Neuronal stem cell (in vitro differentiated cells): ENCODE measurements around the gene IRGC.
A peak's percentile ranks its signal among the peaks of the same experiment; 100 is the strongest.

Experiments used
- DNase-seq: peaks from one replicate; pipeline ENCODE4 v3.0.0-alpha.2; 2013; ENCODE audit warnings: low spot score
- H2AFZ ChIP-seq: one replicate; pipeline ENCODE4 v1.6.1; 2013; ENCODE audit warnings: mild to moderate bottlenecking, low read length, inconsistent platforms
- H2AK5ac ChIP-seq: 2 replicates; pipeline ENCODE4 v1.6.1; 2013; ENCODE audit warnings: low read depth, mild to moderate bottlenecking, inconsistent platforms, low read length, moderate library complexity, mixed read lengths
- H2BK120ac ChIP-seq: 2 replicates; pipeline ENCODE4 v1.6.1; 2013; ENCODE audit warnings: low read depth, mild to moderate bottlenecking, inconsistent platforms, low read length, moderate library complexity, mixed read lengths
- H2BK12ac ChIP-seq: one replicate; pipeline ENCODE4 v1.6.1; 2013; ENCODE audit warnings: low read length, inconsistent platforms
- H2BK15ac ChIP-seq: 2 replicates; pipeline ENCODE4 v1.6.1; 2013; ENCODE audit warnings: mild to moderate bottlenecking, low read length, inconsistent platforms, mixed read lengths
- H2BK5ac ChIP-seq: one replicate; pipeline ENCODE4 v1.6.1; 2013; ENCODE audit warnings: inconsistent platforms, mild to moderate bottlenecking, low read length, moderate library complexity
- H3K14ac ChIP-seq: one replicate; pipeline ENCODE4 v1.6.1; 2013; ENCODE audit warnings: low read length, inconsistent platforms
- H3K18ac ChIP-seq: 2 replicates; pipeline ENCODE4 v1.6.1; 2013; ENCODE audit warnings: low read length, inconsistent platforms
- H3K23ac ChIP-seq: 2 replicates; pipeline ENCODE4 v1.6.1; 2013; ENCODE audit warnings: low read depth, mild to moderate bottlenecking, mixed read lengths, low read length, inconsistent platforms; ENCODE audit not compliant: poor library complexity
- H3K27ac ChIP-seq: replicated peaks from 3 replicates; pipeline ENCODE4 v1.5.1; 2013; ENCODE audit warnings: low read length, inconsistent platforms
- H3K27me3 ChIP-seq, 3 experiments: 2 replicates each; pipeline ENCODE4 v1.6.1; 2013; ENCODE audit warnings: low read length in 3 of 3, mild to moderate bottlenecking in 2 of 3, inconsistent platforms in 1 of 3, low read depth in 1 of 3, mixed read lengths in 1 of 3, moderate library complexity in 1 of 3; ENCODE audit not compliant: control insufficient read depth in 3 of 3, insufficient read depth in 3 of 3
- H3K36me3 ChIP-seq, 2 donors: replicated peaks in 1 of 2; 2 replicates each; pipeline ENCODE4 v1.6.1; 2013; ENCODE audit warnings: low read length in 2 of 2; ENCODE audit not compliant: control insufficient read depth in 2 of 2, insufficient read depth in 2 of 2
- H3K4ac ChIP-seq: 2 replicates; pipeline ENCODE4 v1.6.1; 2013; ENCODE audit warnings: inconsistent platforms, mild to moderate bottlenecking, low read length, moderate library complexity
- H3K4me1 ChIP-seq, 2 donors: 1 replicate in 1 of 2; 2 replicates in 1 of 2; pipeline ENCODE4 v1.6.1; 2013; ENCODE audit warnings: low read length in 2 of 2, low read depth in 1 of 2; ENCODE audit not compliant: control insufficient read depth in 2 of 2, insufficient read depth in 1 of 2
- H3K4me2 ChIP-seq: one replicate; pipeline ENCODE4 v1.6.1; 2013; ENCODE audit warnings: mild to moderate bottlenecking, low read length, inconsistent platforms; ENCODE audit not compliant: insufficient read depth, poor library complexity, severe bottlenecking
- H3K4me3 ChIP-seq, 2 donors: 2 replicates each; pipeline ENCODE4 v1.5.1; 2013; ENCODE audit warnings: low read length in 2 of 2, mild to moderate bottlenecking in 2 of 2, inconsistent platforms in 1 of 2, moderate library complexity in 1 of 2
- H3K79me1 ChIP-seq: one replicate; pipeline ENCODE4 v1.6.1; 2013; ENCODE audit warnings: low read depth, mild to moderate bottlenecking, inconsistent platforms, low read length, moderate library complexity
- H3K9ac ChIP-seq: one replicate; pipeline ENCODE4 v1.6.1; 2013; ENCODE audit warnings: mild to moderate bottlenecking, low read depth, low read length, inconsistent platforms; ENCODE audit not compliant: poor library complexity
- H3K9me3 ChIP-seq, 2 donors: replicated peaks in 1 of 2; 2 replicates each; pipeline versions ENCODE3 to v1.6.1; 2013; ENCODE audit warnings: low read length in 2 of 2, mild to moderate bottlenecking in 2 of 2, inconsistent platforms in 1 of 2, low read depth in 1 of 2, mixed read lengths in 1 of 2, moderate library complexity in 1 of 2; ENCODE audit not compliant: control insufficient read depth in 2 of 2, insufficient read depth in 1 of 2
- H4K8ac ChIP-seq: one replicate; pipeline ENCODE4 v1.6.1; 2013; ENCODE audit warnings: low read depth, mild to moderate bottlenecking, inconsistent platforms, low read length, moderate library complexity
- H4K91ac ChIP-seq: one replicate; pipeline ENCODE4 v1.6.1; 2013; ENCODE audit warnings: low read length, low read depth, mild to moderate bottlenecking, inconsistent platforms; ENCODE audit not compliant: poor library complexity
- WGBS, 2 donors: extraction: QIAGEN DNeasy Blood & Tissue Kit; methylation state at CpG; one replicate each; pipeline ENCODE4 v1.1.7; 2013; ENCODE audit warnings: missing lambda C conversion rate in 2 of 2, mixed read lengths in 1 of 2; ENCODE audit not compliant: insufficient read length in 2 of 2, insufficient replicate concordance in 1 of 2; ENCODE audit errors: extremely low coverage in 2 of 2; 5-methylcytosine and 5-hydroxymethylcytosine counted together

IRGC gene

GRCh38 chr19:43708716-43709115 lies 7.2 kb upstream of the IRGC start:
- Histone ChIP-seq H2AFZ (no peak overlapping the region), H3K4ac (no peak overlapping the region), H3K4me3 (no peak overlapping the region), H2BK15ac (no peak overlapping the region), H3K4me2 (no peak overlapping the region), H3K27me3 (no peaks in the 10 kb centered on the region), H3K4me1 (no peaks in the 10 kb centered on the region), H2BK5ac (no peak overlapping the region), H3K79me1 (no peaks in the 10 kb centered on the region), H4K91ac (no peak overlapping the region), H3K18ac (no peak overlapping the region), H2BK12ac (no peak overlapping the region), H3K9ac (no peak overlapping the region), H3K14ac (no peak overlapping the region), H4K8ac (no peak overlapping the region), H2AK5ac (no peak overlapping the region), H2BK120ac (no peak overlapping the region), H3K9me3 (no peaks in the 10 kb centered on the region), H3K23ac (no peak overlapping the region), H3K36me3 (no peaks in the 10 kb centered on the region), H3K27ac (no peak overlapping the region)
- no CpG with 5 or more reads among the region's 2 CpGs for WGBS, 2 donors
- no peak for DNase-seq

GRCh38 chr19:43711751-43712355 lies 4.0 kb upstream of the IRGC start:
- Histone ChIP-seq H3K79me1 (no peaks in the 10 kb centered on the region), H3K4me3 (no peak overlapping the region), H3K27ac (no peak overlapping the region), H2BK120ac (no peak overlapping the region), H3K9me3 (no peaks in the 10 kb centered on the region), H2BK12ac (no peak overlapping the region), H3K4me2 (no peak overlapping the region), H3K36me3 (no peaks in the 10 kb centered on the region), H3K4me1 (peaks cover 0 to 2% of the 10 kb centered on the region in 2 donors), H3K18ac (no peak overlapping the region), H3K27me3 (no peaks in the 10 kb centered on the region), H3K9ac (no peak overlapping the region), H4K91ac (no peak overlapping the region), H2BK15ac (no peak overlapping the region), H2AK5ac (no peak overlapping the region), H3K4ac (no peak overlapping the region), H4K8ac (no peak overlapping the region), H3K14ac (no peak overlapping the region), H2BK5ac (no peak overlapping the region), H2AFZ (no peak overlapping the region), H3K23ac (no peak overlapping the region)
- WGBS, 2 donors: no CpG with 5 or more reads among the region's 12 CpGs
- DNase-seq: no peak

- H3K36me3 ChIP-seq: no peaks in the 10 kb centered on the region
- H3K18ac ChIP-seq: no peak overlapping the region
- H4K8ac ChIP-seq: no peak overlapping the region
- peak overlapping the region; percentile 55 for H2BK120ac ChIP-seq
- no peak overlapping the region for H3K4ac ChIP-seq
- no CpG with 5 or more reads among the region's 3 CpGs for WGBS, 2 donors
- no peak overlapping the region for H3K4me2 ChIP-seq
- H3K9ac ChIP-seq: no peak overlapping the region
- H3K79me1 ChIP-seq: no peaks in the 10 kb centered on the region
- no peak overlapping the region for H3K4me3 ChIP-seq
- no peak overlapping the region for H2BK5ac ChIP-seq
- H3K27ac ChIP-seq: no peak overlapping the region
- DNase-seq: no peak
- H3K23ac ChIP-seq: no peak overlapping the region
- no peaks in the 10 kb centered on the region for H3K9me3 ChIP-seq
- H4K91ac ChIP-seq: no peak overlapping the region
- peak overlapping the region; percentile 42 for H2AK5ac ChIP-seq
- H3K27me3 ChIP-seq: no peaks in the 10 kb centered on the region
- H2BK12ac ChIP-seq: no peak overlapping the region
- H3K4me1 ChIP-seq: peaks cover 0 to 2% of the 10 kb centered on the region in 2 donors
- no peak overlapping the region for H2BK15ac ChIP-seq
- no peak overlapping the region for H3K14ac ChIP-seq
- no peak overlapping the region for H2AFZ ChIP-seq
Observed at GRCh38 chr19:43713208-43713607, 2.7 kb upstream of the IRGC start.

- Histone ChIP-seq H3K9me3 (no peaks in the 10 kb centered on the region), H3K4me1 (peaks cover 0 to 8% of the 10 kb centered on the region in 2 donors), H3K4me2 (no peak overlapping the region), H3K4ac (peak overlapping the region; percentile 93), H2BK15ac (peak overlapping the region; percentile 85), H2AFZ (no peak overlapping the region), H3K14ac (peak overlapping the region; percentile 59), H2BK12ac (peak overlapping the region; percentile 84), H3K27me3 (no peaks in the 10 kb centered on the region), H2BK120ac (peak overlapping the region; percentile 81), H3K36me3 (no peaks in the 10 kb centered on the region), H4K91ac (peak overlapping the region; percentile 85), H2AK5ac (peak overlapping the region; percentile 96), H3K23ac (peak overlapping the region; percentile 80), H4K8ac (peak overlapping the region; percentile 82), H3K27ac (no peak overlapping the region), H3K18ac (peak overlapping the region; percentile 80), H2BK5ac (peak overlapping the region; percentile 24), H3K4me3 (no peak overlapping the region), H3K79me1 (no peaks in the 10 kb centered on the region), H3K9ac (peak overlapping the region; percentile 44)
- DNase-seq: no peak
- no CpG with 5 or more reads among the region's 60 CpGs for WGBS, 2 donors
Observed at GRCh38 chr19:43718627-43719377, 2.9 kb downstream of the IRGC start.
